Activated B cell treated with CpG ODN at 0.5 μM for 24 hours (primary cell): Measurements from ENCODE around the gene IFNA4. TPM values are rescaled to one million over a fixed set of nuclear protein-coding genes. Genes with fewer than 3 reads are reported as not detected.
"Not testable (repeated sequence)": the region's sequence is repeated elsewhere in the genome, so short reads cannot be mapped to it uniquely, and the experiment has no call there.

Source experiments
- ATAC-seq: fragments of 200-7000 bp; cut with Tn5 transposase; one replicate; pipeline ENCODE4 v1.10.0; 2021; ENCODE audit warnings: low read depth, mild to moderate bottlenecking, moderate library complexity
- CTCF ChIA-PET: fragments of 350-600 bp; sonication (Branson Sonifier 250); formaldehyde crosslinking; loops from one replicate; lab custom pipeline; 2021; ENCODE audit warnings: antibody characterized with exemption; lab: Charles Lee
- POLR2A ChIA-PET: fragments of 350-600 bp; sonication (Branson Sonifier 250); formaldehyde crosslinking; loops from one replicate; lab custom pipeline; 2021; ENCODE audit warnings: antibody characterized with exemption; lab: Charles Lee
- DNase-seq: peaks from one replicate; pipeline ENCODE4 v3.0.0; 2022
- H3K27ac Mint-ChIP-seq: one replicate; pipeline ENCODE4 v1.8.0; 2020; ENCODE audit warnings: mixed read lengths
- H3K27me3 Mint-ChIP-seq: one replicate; pipeline ENCODE4 v1.8.0; 2021; ENCODE audit warnings: mixed read lengths
- H3K36me3 Mint-ChIP-seq: one replicate; pipeline ENCODE4 v1.8.0; 2021; ENCODE audit warnings: low read depth, mixed read lengths
- H3K4me1 Mint-ChIP-seq: one replicate; pipeline ENCODE4 v1.8.0; 2021; ENCODE audit warnings: mixed read lengths
- H3K4me3 Mint-ChIP-seq: one replicate; pipeline ENCODE4 v1.8.0; 2020; ENCODE audit warnings: mild to moderate bottlenecking, mixed read lengths
- H3K9me3 Mint-ChIP-seq: one replicate; pipeline ENCODE4 v1.8.0; 2020; ENCODE audit warnings: mixed read lengths
- intact Hi-C: fragments of 100-400 bp; cut with micrococcal nuclease; formaldehyde crosslinking; loops from one replicate; pipeline ENCODE4 v1.15.1; 2024
- total RNA-seq: library from RNA; stranded (reverse); gene quantifications from 2 replicates; pipeline ENCODE4 v1.2.3, GENCODE V29; 2022
- TF ChIP-seq, protein P1 (sequence below): fragments of 200-600 bp; IDR thresholded peaks from one replicate; pipeline ENCODE4 v1.8.0; 2022; ENCODE audit warnings: antibody characterized with exemption, mild to moderate bottlenecking

The IFNA4 gene
- total RNA-seq, 1 donor from 2014 or later = not detected

DNA sequence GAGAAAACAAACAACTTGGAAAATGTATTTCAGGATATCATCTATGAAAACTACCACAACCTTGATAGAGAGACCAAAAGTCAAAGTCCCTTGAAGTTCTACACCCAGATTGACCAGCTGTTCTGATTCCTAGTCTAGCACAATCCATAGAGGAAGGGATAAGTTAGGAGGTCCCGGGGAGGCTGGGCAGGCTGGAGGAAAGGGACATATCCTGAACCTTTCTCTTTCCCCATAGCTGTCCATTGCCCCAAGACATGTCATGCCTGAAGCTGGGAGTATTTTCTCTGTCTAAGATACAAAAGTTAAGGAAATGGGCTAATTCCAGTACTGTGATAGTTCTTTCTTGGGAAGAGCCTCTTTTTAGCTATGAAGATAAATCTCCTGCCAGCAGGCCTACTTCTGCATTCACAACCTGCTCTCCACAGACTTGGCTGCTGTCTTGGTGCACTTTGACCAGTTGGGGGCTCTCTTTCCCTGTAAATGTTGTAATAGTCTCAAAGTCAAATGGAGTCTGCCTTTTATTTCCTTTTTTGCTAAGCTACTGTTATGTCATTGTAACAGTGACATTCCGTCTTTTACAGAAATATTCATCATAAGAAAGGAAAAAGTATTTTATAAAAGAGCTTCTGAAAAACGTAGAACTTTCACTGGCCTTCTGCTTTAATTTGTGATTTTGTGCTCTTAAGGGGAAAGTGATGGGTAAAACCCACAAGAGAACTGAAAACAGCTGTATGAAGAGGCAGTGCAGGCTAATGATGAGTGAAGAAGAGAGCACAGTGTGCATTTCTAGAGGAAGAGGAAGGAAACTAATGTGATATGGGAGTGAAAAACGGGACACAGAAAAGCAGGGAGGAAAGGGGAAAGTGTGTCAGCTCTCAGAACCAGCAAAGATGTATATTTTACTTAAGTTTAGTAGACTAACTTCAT lies 4.3 kb downstream of the IFNA4 start:
- POLR2A ChIA-PET = interaction anchor here (0.7 kb wide), 1 partner anchor 620 kb away, joined by 3 read pairs; the partner anchor contains the start of gene MTAP
- TF ChIP-seq, protein P1, sequence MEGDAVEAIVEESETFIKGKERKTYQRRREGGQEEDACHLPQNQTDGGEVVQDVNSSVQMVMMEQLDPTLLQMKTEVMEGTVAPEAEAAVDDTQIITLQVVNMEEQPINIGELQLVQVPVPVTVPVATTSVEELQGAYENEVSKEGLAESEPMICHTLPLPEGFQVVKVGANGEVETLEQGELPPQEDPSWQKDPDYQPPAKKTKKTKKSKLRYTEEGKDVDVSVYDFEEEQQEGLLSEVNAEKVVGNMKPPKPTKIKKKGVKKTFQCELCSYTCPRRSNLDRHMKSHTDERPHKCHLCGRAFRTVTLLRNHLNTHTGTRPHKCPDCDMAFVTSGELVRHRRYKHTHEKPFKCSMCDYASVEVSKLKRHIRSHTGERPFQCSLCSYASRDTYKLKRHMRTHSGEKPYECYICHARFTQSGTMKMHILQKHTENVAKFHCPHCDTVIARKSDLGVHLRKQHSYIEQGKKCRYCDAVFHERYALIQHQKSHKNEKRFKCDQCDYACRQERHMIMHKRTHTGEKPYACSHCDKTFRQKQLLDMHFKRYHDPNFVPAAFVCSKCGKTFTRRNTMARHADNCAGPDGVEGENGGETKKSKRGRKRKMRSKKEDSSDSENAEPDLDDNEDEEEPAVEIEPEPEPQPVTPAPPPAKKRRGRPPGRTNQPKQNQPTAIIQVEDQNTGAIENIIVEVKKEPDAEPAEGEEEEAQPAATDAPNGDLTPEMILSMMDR = peak; percentile 34
- Mint-ChIP-seq H3K4me1 (peaks cover 13% of the 10 kb centered on the region), H3K4me3 (peak overlapping the region; percentile 24)
- not testable (repeated sequence) for H3K27ac Mint-ChIP-seq, H3K27me3 Mint-ChIP-seq, H3K9me3 Mint-ChIP-seq, DNase-seq, H3K36me3 Mint-ChIP-seq
- peak; percentile 94 for ATAC-seq
- intact Hi-C loops = loop anchor here (1.0 to 5.0 kb wide), 3 partner anchors 70 to 606 kb away; partner anchors contain the start of gene IFNA1
- CTCF ChIA-PET = interaction anchor here (0.6 to 1.8 kb wide), 12 partner anchors 9 to 608 kb away, joined by 3 to 19 read pairs (median 4); no protein-coding TSS in a partner anchor

DNA sequence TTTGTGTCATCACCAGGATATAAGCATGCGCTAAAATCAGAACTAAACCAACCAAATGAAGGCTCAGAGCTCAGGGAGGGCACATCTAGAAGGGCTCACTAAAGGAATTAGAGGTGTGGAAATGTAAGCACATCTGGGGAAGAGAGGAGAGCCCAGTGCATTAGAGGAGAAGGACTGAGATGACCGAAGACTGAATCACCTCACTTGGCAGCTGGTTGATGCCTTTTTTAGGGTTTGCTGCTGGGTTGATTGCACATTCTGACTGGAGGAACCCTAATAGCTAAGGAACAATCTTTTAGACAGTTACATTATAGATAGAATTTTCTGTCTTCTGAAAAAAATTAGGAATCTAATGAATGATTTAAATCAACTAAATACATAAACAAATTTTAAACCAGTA lies 12.7 kb downstream of the IFNA4 start:
- intact Hi-C loops = no loop called here
- ChIA-PET POLR2A (no interaction called here), CTCF (no interaction called here)
- H3K9me3 Mint-ChIP-seq = no peaks in the 10 kb centered on the region
- ATAC-seq (no peak), DNase-seq (no peak)
- H3K27me3 Mint-ChIP-seq = no peaks in the 10 kb centered on the region
- no peaks in the 10 kb centered on the region for H3K36me3 Mint-ChIP-seq
- no peak overlapping the region for H3K27ac Mint-ChIP-seq
- TF ChIP-seq, protein P1 = no peak
- H3K4me1 Mint-ChIP-seq = no peaks in the 10 kb centered on the region
- H3K4me3 Mint-ChIP-seq = no peak overlapping the region

DNA sequence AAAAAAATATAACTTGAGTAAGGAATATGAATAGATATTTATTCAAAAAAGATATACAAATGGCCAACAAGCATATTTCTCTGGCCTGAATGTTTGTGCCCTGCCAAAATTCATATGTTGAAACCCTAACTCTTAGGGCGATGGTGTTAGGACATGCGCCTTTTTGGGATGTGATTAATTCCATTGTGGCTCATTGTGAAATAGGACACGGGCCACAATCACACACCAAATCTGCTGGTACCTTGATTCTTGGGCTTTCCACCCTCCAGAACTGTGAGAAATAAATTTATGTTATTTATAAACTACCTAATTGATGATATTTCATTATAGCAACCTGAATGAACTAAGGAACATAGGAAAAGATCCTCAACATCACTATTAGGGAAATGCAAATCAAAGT lies 15.2 kb downstream of the IFNA4 start:
- H3K27ac Mint-ChIP-seq = no peak overlapping the region
- DNase-seq = no peak
- H3K36me3 Mint-ChIP-seq = no peaks in the 10 kb centered on the region
- TF ChIP-seq, protein P1 = no peak
- CTCF ChIA-PET = no interaction called here
- no peak overlapping the region for H3K4me3 Mint-ChIP-seq
- no peaks in the 10 kb centered on the region for H3K4me1 Mint-ChIP-seq
- H3K27me3 Mint-ChIP-seq = peaks cover 2% of the 10 kb centered on the region
- H3K9me3 Mint-ChIP-seq = no peaks in the 10 kb centered on the region
- ATAC-seq = no peak
- POLR2A ChIA-PET = no interaction called here
- intact Hi-C loops = no loop called here

DNA sequence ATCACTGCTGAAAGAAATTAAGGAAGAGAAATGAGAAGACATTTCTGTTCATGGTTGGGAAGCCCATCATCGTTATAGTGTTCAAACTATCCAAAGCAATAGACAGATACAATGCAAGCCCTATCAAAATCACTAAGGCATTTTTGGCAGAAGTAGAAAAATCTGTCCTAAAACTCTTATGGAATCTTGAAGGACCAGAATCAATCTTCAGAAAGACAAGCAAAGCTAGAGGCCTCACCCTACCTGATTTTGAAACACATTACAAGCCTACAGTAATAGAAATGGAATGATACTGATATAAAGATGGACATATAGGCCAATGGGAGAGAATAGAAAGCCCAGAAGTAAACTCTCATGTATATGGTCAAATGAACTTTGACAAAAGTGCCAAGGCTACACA lies 16.0 kb downstream of the IFNA4 start:
- Mint-ChIP-seq H3K9me3 (no peaks in the 10 kb centered on the region), H3K36me3 (no peaks in the 10 kb centered on the region), H3K27ac (no peak overlapping the region), H3K4me1 (no peaks in the 10 kb centered on the region), H3K27me3 (peaks cover 2% of the 10 kb centered on the region), H3K4me3 (no peak overlapping the region)
- intact Hi-C loops = no loop called here
- no peak for ATAC-seq
- ChIA-PET CTCF (no interaction called here), POLR2A (no interaction called here)
- TF ChIP-seq, protein P1 = no peak
- no peak for DNase-seq

DNA sequence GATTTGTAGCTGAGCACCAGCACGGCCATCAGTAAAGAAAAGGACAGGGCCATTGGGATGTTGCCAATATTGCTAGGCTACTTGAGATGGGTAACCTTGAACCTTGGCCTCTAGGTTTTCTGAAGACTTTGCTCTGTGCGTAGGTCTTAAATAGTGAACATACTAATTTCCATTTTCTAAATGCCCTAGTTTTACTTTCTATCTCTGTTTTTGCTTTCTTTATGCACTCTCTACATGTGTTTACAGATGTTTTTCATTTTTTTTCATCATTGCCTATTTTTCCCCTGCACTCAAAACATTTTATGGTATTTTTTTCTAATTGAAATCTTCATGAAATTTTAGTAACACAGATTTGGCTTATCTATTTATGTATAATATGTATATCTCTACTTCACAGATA lies 20.8 kb downstream of the IFNA4 start, which contains the start of gene IFNA21:
Gene IFNA21 (minus strand): TSS at position 101 of the 400 bp plus-strand sequence. CDS start 48 bp downstream, at position 53.
- H3K27me3 Mint-ChIP-seq, intact Hi-C loops, H3K4me1 Mint-ChIP-seq, DNase-seq, H3K36me3 Mint-ChIP-seq, POLR2A ChIA-PET, H3K27ac Mint-ChIP-seq, H3K4me3 Mint-ChIP-seq, H3K9me3 Mint-ChIP-seq, CTCF ChIA-PET, ATAC-seq: not testable (repeated sequence)
